ENCODE data around the gene LBHD2.
"Not testable (repeated sequence)": the region's sequence is repeated elsewhere in the genome, so short reads cannot be mapped to it uniquely, and the experiment has no call there.

The LBHD2 gene

GRCh38 chr14:103103461-103104388, 19.7 kb downstream of the LBHD2 start:
- in situ Hi-C loops (cut with MboI; ENCODE audit: low sequenced_read_pairs) = no loop called here

DNA sequence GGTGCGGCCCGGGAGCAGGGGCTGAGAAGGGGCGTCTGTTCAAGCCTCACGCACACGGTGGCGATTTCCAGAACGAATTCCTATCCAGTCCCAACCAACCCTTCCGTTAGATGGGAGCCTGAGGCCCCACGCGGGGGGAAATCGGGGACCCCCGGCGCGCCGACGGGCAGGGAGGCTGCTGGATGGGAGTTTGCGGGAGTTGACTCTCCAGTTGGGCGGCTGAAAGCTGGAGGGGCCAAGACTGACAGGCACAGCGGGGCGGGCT, 20.3 kb downstream of the LBHD2 start:
- in situ Hi-C loops (cut with MboI; ENCODE audit: low sequenced_read_pairs) = no loop called here

DNA sequence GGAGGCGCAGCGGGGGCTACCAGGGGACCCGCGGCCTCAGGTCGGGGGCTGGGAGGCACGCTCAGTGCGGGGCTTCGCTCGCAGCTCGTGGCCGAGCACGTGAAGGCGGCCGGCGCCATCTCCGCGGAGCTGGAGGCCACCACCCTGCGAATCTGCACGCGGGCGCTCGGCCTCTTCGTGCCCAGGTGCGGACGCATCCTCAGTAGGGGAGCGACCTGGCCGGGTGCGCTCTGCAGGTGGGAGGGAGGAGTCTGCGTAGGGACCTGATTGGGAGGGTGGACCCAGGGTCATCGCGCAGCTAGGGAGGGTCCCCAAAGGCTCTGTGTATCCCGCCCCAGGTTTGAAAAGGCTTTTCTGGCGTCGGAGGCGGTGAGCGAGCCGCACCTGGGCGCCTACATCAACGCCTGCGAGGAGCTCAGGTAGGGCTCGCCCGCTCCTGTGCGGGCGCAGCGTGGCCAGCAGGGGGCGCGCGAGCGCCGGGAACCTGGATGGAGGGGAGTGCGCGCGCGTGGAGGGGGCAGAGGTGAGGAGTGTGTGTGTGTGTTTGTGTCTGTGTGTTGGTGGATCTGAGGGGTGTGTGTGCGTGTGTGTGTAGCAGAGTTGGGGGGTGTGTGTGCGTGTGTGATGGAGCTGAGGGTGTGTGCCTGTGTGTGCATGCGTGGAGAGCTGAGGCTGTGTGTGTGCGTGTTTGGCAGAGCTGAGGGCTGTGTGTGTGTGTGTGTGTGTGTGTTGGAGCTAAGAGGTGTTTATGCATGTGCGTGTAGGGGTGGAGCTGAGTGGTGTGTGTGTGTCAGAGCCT, 20.8 kb downstream of the LBHD2 start:
- in situ Hi-C loops (cut with MboI; ENCODE audit: low sequenced_read_pairs) = no loop called here

DNA sequence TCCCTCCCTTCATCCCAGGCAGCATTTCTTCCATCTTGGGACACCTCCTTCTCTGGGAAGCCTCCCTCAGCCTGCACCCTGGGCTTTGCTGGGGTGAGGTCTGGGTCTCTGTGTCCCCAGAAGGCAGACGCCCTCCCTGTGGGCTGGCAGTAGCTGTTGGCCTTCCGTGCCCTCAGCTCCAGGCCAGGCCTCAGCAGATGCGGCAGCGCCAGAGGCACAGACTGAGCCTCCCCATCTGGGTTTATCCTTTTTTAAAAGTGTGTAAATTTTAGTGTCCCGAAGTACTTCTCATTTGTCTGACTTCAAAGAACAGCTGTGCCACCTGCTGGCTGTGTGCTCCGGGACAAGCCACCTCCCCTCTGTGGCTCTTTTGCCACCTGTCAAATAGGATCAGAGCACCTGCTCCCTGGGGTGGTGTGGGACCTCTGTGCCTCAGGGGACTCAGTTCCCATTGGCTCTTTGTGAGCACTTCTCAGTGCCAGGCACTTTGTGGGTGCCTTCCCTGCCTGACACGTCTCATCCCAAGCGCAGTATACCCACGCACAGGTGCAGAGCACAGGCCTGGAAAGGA, 21.7 kb downstream of the LBHD2 start:
- in situ Hi-C loops (cut with MboI; ENCODE audit: low sequenced_read_pairs) = no loop called here

DNA sequence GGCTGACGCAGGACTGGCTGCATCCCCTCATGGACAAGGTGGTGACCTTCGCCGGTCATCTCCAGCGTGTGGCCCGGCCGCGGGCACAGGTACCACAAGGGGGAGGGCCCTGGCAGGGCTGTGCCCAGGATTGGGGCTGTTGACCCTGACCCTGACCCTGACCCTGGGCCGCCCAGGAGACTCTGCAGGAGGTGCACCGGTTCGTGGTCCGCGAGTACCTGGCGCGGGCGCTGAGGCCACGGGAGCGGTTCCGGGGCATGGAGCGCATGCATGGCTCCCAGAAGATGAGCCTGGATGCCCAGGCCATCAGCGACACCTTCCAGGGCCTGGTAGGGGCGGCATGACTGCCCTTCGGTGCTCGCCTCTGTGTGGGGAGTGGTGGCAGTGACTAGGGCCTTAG, 23.4 kb downstream of the LBHD2 start:
- in situ Hi-C loops (cut with MboI; ENCODE audit: low sequenced_read_pairs) = no loop called here

DNA sequence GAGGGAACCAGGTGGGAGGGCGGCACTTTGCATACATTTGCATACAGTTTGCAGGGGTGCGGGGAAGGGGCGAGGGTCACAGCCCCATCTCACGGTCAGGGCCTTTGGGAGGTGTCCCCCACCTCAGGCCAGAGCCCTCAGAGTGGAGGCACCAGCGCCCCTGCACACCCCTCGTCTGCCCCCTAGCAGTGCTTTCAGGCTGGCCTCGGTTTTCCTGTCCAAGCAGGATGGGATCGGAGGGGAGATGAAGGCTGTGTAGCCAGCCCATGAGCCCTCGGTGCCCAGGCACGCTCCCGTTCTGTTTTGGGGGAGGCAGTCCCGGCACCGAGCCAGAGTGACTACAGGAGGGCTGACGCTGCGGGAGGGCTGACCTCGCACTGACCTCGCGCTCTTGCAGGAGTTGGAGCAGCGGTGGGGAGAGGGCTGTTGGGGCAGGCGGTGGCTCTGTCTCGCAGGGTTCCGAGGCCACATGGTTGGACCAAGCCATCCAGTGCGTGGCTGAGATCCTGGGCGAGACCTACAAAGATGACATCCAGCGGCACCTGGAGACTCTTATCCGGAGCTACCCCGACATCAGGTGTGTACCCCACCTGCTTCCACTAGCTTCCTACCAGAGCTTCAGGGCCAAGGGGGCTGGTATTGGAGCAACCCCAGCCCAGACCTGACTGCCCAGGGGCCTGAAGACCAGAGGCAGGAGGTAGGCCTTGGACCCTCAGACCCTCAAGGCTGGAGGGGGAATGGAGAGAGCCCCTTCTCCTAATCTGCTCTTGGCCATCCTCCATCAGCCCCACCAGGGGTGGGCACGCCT, 24.1 kb downstream of the LBHD2 start:
- in situ Hi-C loops (cut with MboI; ENCODE audit: low sequenced_read_pairs) = no loop called here

DNA sequence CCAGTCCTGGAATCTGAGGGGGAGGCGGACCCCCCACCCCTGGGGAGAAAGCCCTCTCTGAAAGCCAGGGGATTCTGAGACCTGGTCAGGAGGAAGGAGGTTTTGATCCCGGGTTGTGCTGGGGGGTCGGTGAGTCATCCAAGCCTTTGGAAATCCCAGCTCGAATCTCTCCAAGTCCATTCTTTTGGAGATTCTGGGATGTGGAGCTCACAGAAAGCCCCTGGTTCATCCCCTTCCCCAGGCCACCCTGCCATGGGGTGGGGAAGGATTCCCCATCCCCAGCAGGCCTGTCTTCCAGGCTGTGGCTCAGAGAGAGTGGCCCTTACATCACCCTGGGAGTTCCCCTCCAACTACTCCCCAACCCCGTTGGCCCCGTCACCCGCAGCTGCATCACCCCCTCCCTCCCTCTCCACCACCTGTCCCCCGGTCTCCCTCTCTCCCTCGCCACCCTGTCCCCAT, 24.8 kb downstream of the LBHD2 start:
- in situ Hi-C loops (cut with MboI; ENCODE audit: low sequenced_read_pairs) = no loop called here

- in situ Hi-C loops (cut with MboI; ENCODE audit: low sequenced_read_pairs) = no loop called here
Observed at GRCh38 chr14:103109535-103110441, 25.8 kb downstream of the LBHD2 start.

DNA sequence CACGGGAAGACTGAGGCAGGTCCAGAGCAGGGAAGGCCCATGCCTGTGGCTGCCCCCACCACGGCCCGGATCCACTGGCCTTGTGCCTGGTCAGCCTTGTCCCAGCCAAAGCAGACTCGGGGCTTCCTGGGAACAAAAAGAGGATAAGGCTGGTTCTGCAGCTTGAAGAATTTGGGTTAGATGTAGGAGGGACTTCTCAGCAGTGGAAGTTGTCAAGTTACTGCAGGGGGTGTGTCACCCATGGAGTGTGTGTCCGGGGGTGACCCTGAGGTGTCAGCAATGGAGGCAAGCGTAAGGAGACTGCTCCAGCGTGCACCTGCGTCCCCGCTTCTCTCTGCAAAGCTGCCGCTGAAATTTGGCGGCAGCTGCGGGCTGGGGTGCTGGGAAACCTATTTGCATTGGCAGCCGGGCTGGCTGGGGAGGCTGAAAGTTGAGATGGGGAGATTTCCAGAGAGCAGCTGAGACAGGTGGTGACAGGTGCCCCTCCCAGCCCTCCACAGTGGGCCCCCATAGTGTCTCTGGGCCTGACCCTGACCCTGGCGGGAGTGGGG, 26.7 kb downstream of the LBHD2 start:
- in situ Hi-C loops (cut with MboI; ENCODE audit: low sequenced_read_pairs) = no loop called here

DNA sequence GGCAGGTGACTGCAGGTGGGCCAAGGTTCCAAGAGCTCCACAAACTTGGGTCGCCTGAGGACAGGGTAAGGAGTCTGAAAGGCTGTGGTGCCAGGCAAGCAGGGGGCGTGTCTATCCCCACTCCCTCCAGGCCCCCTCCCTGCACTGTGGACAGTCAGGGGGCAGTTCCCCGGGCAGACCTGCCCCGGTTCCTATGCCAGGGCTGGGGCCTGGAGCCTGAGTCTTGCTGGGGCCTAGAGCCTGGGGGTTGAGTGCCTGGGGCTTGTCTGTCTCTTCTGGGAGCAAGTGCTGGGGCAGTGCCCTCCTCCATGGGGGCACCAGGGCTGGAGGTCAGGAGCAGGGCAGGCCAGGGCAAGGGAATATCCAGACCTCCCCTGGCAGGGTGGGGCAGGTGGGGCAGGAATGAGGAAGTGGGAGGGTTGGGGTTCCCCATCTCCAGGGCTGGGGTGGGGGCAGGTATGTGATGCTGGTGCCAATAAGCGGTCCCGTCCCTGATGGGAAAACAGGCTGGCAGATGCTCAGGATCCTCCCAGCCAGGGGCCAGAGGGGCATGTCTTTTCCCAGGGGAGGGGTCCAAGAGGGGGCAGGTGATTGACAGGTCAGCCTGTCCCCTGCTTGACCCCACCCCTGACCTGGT, 27.3 kb downstream of the LBHD2 start:
- in situ Hi-C loops (cut with MboI; ENCODE audit: low sequenced_read_pairs) = no loop called here

- in situ Hi-C loops (cut with MboI; ENCODE audit: low sequenced_read_pairs) = no loop called here
Observed at GRCh38 chr14:103112400-103113243, 28.6 kb downstream of the LBHD2 start.

DNA sequence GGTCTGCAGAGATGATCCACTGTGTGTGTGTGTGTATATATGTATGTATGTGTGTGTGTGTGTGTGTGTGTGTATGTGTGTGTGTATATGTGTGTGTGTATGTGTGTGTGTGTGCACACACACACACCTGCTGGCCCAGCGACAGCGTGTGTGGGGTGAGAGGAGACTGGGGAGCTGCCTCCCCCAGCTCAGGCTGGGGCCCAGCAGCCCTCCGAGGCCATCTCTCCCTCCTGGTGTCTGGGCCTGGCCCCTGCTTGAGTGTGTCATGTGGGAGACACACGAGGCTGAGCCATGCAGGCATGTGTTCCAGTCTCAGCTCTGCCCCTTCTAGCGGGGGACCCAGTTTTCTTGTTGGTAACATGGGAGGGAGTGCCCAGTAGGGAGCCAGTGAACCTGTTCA, 29.3 kb downstream of the LBHD2 start:
- in situ Hi-C loops (cut with MboI; ENCODE audit: low sequenced_read_pairs) = no loop called here

DNA sequence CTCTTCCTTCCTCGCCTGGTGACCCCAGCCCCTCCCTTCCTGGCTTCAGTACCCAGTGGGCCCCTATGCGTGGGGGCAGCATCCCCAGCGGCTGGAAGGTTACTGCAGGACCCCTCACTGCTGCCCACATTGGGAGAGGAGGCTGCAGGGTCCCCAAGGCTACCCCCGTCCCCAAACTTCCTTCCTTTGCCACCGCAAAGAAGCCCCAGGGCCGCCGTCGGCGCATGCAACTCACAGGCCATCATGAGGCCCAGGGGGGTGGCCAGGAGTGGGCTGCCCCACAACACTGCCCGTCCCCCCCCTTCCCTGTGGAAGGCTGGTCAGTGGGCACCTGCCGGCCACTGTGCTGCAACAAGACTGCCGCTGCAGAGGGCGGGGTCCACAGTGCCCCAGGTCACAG, 29.8 kb downstream of the LBHD2 start:
- in situ Hi-C loops (cut with MboI; ENCODE audit: low sequenced_read_pairs) = no loop called here

DNA sequence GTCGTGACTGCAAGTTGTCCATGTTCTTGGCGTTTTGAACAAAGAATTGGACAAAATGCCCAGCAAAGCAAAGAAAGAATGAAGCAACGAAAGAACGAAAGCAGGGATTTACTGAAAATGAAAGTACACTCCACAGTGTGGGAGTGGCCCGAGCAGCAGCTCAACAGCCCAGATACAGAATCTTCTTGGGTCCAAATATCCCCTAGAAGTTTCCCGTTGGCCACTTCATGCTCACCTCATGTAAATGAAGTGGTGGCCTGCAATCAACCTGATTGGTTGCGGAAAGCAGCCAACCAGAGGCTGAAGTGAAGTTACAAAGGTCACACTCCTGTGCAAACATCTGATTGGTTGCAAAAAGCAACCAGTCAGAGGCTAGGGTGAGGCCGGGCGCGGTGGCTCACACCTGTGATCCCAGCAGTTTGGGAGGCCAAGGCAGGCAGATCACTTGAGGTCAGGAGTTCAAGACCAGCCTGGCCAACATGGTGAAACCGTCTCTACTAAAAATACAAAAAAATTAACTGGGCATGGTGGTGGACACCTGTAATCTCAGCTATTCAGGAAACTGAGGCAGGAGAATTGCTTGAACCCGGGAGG, 31.2 kb downstream of the LBHD2 start:
- in situ Hi-C loops (cut with MboI; ENCODE audit: low sequenced_read_pairs) = not testable (repeated sequence)

- in situ Hi-C loops (cut with MboI; ENCODE audit: low sequenced_read_pairs) = no loop called here
Observed at GRCh38 chr14:103115845-103116572, 32.0 kb downstream of the LBHD2 start.

DNA sequence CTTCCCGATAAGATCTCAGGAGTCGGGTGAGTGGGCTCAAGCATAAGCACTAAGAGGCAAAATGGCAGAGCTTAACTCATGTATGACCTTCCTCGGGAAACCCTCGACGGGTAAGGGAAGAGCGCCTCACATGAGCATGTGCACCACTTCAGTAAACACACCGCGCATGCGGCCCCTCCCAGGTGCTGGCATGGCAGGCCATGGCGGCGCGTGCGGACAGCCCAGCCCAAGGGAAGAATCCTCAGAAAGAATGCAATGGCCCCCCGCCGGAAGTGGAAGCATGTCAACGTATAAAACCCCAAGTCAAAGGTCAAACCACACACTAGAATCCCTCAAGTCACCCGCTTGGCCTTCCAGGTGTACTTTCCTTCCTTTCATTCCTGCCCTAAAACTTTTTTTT, 32.6 kb downstream of the LBHD2 start:
- in situ Hi-C loops (cut with MboI; ENCODE audit: low sequenced_read_pairs) = no loop called here

DNA sequence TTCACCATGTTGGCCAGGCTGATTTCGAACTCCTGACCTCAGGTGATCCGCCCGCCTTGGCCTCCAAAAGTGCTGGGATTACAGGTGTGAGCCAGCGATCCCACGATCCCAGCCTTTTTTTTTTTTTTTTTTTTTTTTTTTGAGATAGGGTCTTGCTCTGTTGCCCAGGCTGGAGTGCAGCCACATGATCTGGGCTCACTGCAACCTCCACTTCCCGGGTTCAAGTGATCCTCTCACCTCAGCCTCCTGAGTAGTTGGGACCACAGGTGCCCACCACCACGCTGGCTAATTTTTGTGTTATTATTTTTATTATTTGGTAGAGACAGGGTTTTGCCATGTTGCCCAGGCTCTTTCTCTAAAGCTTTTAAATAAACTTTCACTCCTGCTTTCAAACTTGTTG, 33.5 kb downstream of the LBHD2 start:
- in situ Hi-C loops (cut with MboI; ENCODE audit: low sequenced_read_pairs) = not testable (repeated sequence)

All from hTERT RPE-1 (cell line).